Uterus (tissue), 4 donors: ENCODE results near the gene SLC6A6. TPM values are rescaled to one million over a fixed set of nuclear protein-coding genes. Genes with fewer than 3 reads are reported as not detected.
A peak's percentile ranks its signal among the peaks of the same experiment; 100 is the strongest.

Experiments used
- DNase-seq, 2 donors: peaks; one replicate each; pipeline ENCODE4 v3.0.0-alpha.2; 2019 to 2020
- H3K27ac ChIP-seq, 2 donors: fragments of 200-600 bp; sonication (generic); 1 replicate in 1 of 2; 2 replicates in 1 of 2; pipeline ENCODE4 v1.5.1; 2016 to 2018
- H3K27me3 ChIP-seq, 2 donors: fragments of 200-600 bp; sonication (generic); one replicate each; pipeline ENCODE4 v1.5.1; 2018 to 2019; ENCODE audit warnings: control low read depth in 1 of 2
- H3K36me3 ChIP-seq, 2 donors: fragments of 200-600 bp; sonication (generic); one replicate each; pipeline ENCODE4 v1.5.1; 2019; ENCODE audit warnings: control low read depth in 1 of 2
- H3K4me1 ChIP-seq, 2 donors: fragments of 200-600 bp; sonication (generic); one replicate each; pipeline ENCODE4 v1.5.1; 2018 to 2019; ENCODE audit warnings: control low read depth in 1 of 2
- H3K4me3 ChIP-seq, 2 donors: fragments of 200-600 bp; sonication (generic); 1 replicate in 1 of 2; 2 replicates in 1 of 2; pipeline ENCODE4 v1.5.1; 2018 to 2019; ENCODE audit warnings: mild to moderate bottlenecking in 1 of 2
- H3K9me3 ChIP-seq, 2 donors: fragments of 200-600 bp; sonication (generic); one replicate each; pipeline ENCODE4 v1.5.1; 2019; ENCODE audit warnings: control low read depth in 1 of 2
- CTCF ChIP-seq, 4 experiments: fragments of 200-600 bp in 2 of 4; fragments of 450-650 bp in 2 of 4; sonication (generic) in 2 of 4; IDR thresholded peaks; one replicate each; pipeline ENCODE4 v1.5.1; 2016 to 2019; ENCODE audit warnings: antibody characterized with exemption in 4 of 4, mild to moderate bottlenecking in 2 of 4, moderate library complexity in 1 of 4
- POLR2A ChIP-seq, 2 donors: fragments of 450-650 bp; IDR thresholded peaks; one replicate each; pipeline ENCODE4 v1.6.1; 2016; ENCODE audit warnings: antibody characterized with exemption in 2 of 2, mild to moderate bottlenecking in 1 of 2, moderate library complexity in 1 of 2
- intact Hi-C: fragments of 100-400 bp; cut with DNase I; formaldehyde crosslinking; loops from one replicate; pipeline ENCODE4 v1.15.1; 2023; ENCODE audit warnings: low total_unique reads
- total RNA-seq, 4 donors: library from RNA; depleted of rRNA in 3 of 4; stranded (reverse); fragments of >200 nt in 3 of 4; gene quantifications; one replicate each; pipeline versions ENCODE4 v1.1.0 to v1.2.4, GENCODE V29; 2014 to 2023
- donor health status: DM: yes; HTN: yes; CAD: no.

The SLC6A6 gene
- total RNA-seq, 4 donors from 2014 or later, result 15.9 to 37.5 (median 18.0) TPM

GRCh38 chr3:14393440-14394106 lies 8.8 kb upstream of the SLC6A6 start:
- H3K27me3 ChIP-seq, result no peaks in the 10 kb centered on the region
- TF ChIP-seq CTCF (IDR thresholded peaks at IDR 0.05), result peak in 1 of 4 experiments; percentile 29
- TF ChIP-seq POLR2A (IDR thresholded peaks at IDR 0.05), result no peak
- peak overlapping the region; percentile 34 to 35 for H3K27ac ChIP-seq
- H3K4me1 ChIP-seq, result no peaks in the 10 kb centered on the region
- no peak overlapping the region for H3K4me3 ChIP-seq
- no peaks in the 10 kb centered on the region for H3K9me3 ChIP-seq
- intact Hi-C loops, result no loop called here
- H3K36me3 ChIP-seq, result no peaks in the 10 kb centered on the region
- no peak for DNase-seq

GRCh38 chr3:14396031-14396692 lies 6.2 kb upstream of the SLC6A6 start:
- H3K27ac ChIP-seq, result no peak overlapping the region
- H3K36me3 ChIP-seq, result no peaks in the 10 kb centered on the region
- H3K27me3 ChIP-seq, result no peaks in the 10 kb centered on the region
- intact Hi-C loops, result no loop called here
- TF ChIP-seq POLR2A (IDR thresholded peaks at IDR 0.05), result no peak
- TF ChIP-seq CTCF (IDR thresholded peaks at IDR 0.05), result no peak
- DNase-seq, result no peak
- no peaks in the 10 kb centered on the region for H3K9me3 ChIP-seq
- no peaks in the 10 kb centered on the region for H3K4me1 ChIP-seq
- H3K4me3 ChIP-seq, result no peak overlapping the region

GRCh38 chr3:14397046-14397445 lies 5.4 kb upstream of the SLC6A6 start:
- intact Hi-C loops, result no loop called here
- H3K9me3 ChIP-seq, result no peaks in the 10 kb centered on the region

GRCh38 chr3:14397531-14397930 lies 4.9 kb upstream of the SLC6A6 start:
- no peak overlapping the region for H3K27ac ChIP-seq
- H3K9me3 ChIP-seq, result no peaks in the 10 kb centered on the region
- no peaks in the 10 kb centered on the region for H3K36me3 ChIP-seq
- TF ChIP-seq CTCF (IDR thresholded peaks at IDR 0.05) (no peak), POLR2A (IDR thresholded peaks at IDR 0.05) (no peak)
- H3K4me1 ChIP-seq, result no peaks in the 10 kb centered on the region
- no peak for DNase-seq
- no peak overlapping the region for H3K4me3 ChIP-seq
- intact Hi-C loops, result no loop called here
- H3K27me3 ChIP-seq, result no peaks in the 10 kb centered on the region

More at GRCh38 chr3:14397046-14397445, 5.4 kb upstream of the SLC6A6 start:
- no peak overlapping the region for H3K27ac ChIP-seq
- H3K4me1 ChIP-seq, result no peaks in the 10 kb centered on the region
- H3K4me3 ChIP-seq, result no peak overlapping the region
- DNase-seq, result no peak
- TF ChIP-seq POLR2A (IDR thresholded peaks at IDR 0.05) (no peak), CTCF (IDR thresholded peaks at IDR 0.05) (no peak)
- H3K36me3 ChIP-seq, result no peaks in the 10 kb centered on the region
- H3K27me3 ChIP-seq, result no peaks in the 10 kb centered on the region
